IMR-90 (cell line): ENCODE measurements around the gene C10orf90.

ENCODE experiments used
- BHLHE40 ChIP-seq: fragments of 150-350 bp; IDR thresholded peaks from 2 replicates; pipeline ENCODE4 v1.6.1; 2016; ENCODE audit warnings: mild to moderate bottlenecking, low read depth, low read length
- CEBPB ChIP-seq: IDR thresholded peaks from 2 replicates; pipeline ENCODE4 v1.6.1; 2012; ENCODE audit warnings: low read depth, low read length, improper control_type of control experiment
- CHD1 ChIP-seq: IDR thresholded peaks from 2 replicates; pipeline ENCODE4 v1.6.1; 2012; ENCODE audit warnings: low read depth, low read length, improper control_type of control experiment
- CTCF ChIP-seq: conservative IDR thresholded peaks from 2 replicates; pipeline ENCODE4 v1.5.1; 2012; ENCODE audit warnings: mild to moderate bottlenecking, low read depth, low read length, improper control_type of control experiment
- MAFK ChIP-seq: IDR thresholded peaks from 2 replicates; pipeline ENCODE4 v1.6.1; 2012; ENCODE audit warnings: low read depth, low read length, improper control_type of control experiment
- MAZ ChIP-seq: IDR thresholded peaks from 2 replicates; pipeline ENCODE4 v1.6.1; 2012; ENCODE audit warnings: low read depth, mild to moderate bottlenecking, low read length, improper control_type of control experiment, moderate library complexity, borderline replicate concordance
- MXI1 ChIP-seq: IDR thresholded peaks from 2 replicates; pipeline ENCODE4 v1.6.1; 2012; ENCODE audit warnings: low read depth, mild to moderate bottlenecking, low read length, moderate library complexity, borderline replicate concordance
- NFE2L2 ChIP-seq: fragments of 150-350 bp; IDR thresholded peaks from 2 replicates; pipeline ENCODE4 v1.6.1; 2016; ENCODE audit warnings: low read depth, mild to moderate bottlenecking, low read length
- POLR2A ChIP-seq: IDR thresholded peaks from 2 replicates; pipeline ENCODE4 v1.6.1; 2012; ENCODE audit warnings: mild to moderate bottlenecking, low read depth, low read length
- RAD21 ChIP-seq: IDR thresholded peaks from 2 replicates; pipeline ENCODE4 v1.6.1; 2012; ENCODE audit warnings: low read length, improper control_type of control experiment
- RFX5 ChIP-seq: IDR thresholded peaks from 2 replicates; pipeline ENCODE4 v1.8.0; 2012; ENCODE audit warnings: low read depth, mild to moderate bottlenecking, low read length, moderate library complexity
- SMC3 ChIP-seq: fragments of 150-350 bp; IDR thresholded peaks from 2 replicates; pipeline ENCODE4 v1.6.1; 2016; ENCODE audit warnings: low read depth, mild to moderate bottlenecking, antibody characterized with exemption, low read length, moderate library complexity
- TF ChIP-seq, protein P1 (sequence below): fragments of 150-350 bp; IDR thresholded peaks from 2 replicates; pipeline ENCODE4 v1.6.1; 2017; ENCODE audit warnings: mild to moderate bottlenecking, antibody characterized with exemption, low read length, low read depth
- TF ChIP-seq, protein P2 (sequence below): fragments of 150-350 bp; IDR thresholded peaks from 2 replicates; pipeline ENCODE4 v1.6.1; 2016; ENCODE audit warnings: low read depth, mild to moderate bottlenecking, low read length, moderate library complexity, borderline replicate concordance

- TF ChIP-seq RAD21 = no peak
- TF ChIP-seq CTCF = no peak
- no peak for TF ChIP-seq SMC3
- TF ChIP-seq POLR2A = no peak
- TF ChIP-seq CEBPB = no peak
- TF ChIP-seq, protein P1, sequence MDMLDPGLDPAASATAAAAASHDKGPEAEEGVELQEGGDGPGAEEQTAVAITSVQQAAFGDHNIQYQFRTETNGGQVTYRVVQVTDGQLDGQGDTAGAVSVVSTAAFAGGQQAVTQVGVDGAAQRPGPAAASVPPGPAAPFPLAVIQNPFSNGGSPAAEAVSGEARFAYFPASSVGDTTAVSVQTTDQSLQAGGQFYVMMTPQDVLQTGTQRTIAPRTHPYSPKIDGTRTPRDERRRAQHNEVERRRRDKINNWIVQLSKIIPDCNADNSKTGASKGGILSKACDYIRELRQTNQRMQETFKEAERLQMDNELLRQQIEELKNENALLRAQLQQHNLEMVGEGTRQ = no peak
- TF ChIP-seq BHLHE40 = no peak
- no peak for TF ChIP-seq MAZ
- TF ChIP-seq MAFK = no peak
- TF ChIP-seq RFX5 = no peak
- TF ChIP-seq, protein P2, sequence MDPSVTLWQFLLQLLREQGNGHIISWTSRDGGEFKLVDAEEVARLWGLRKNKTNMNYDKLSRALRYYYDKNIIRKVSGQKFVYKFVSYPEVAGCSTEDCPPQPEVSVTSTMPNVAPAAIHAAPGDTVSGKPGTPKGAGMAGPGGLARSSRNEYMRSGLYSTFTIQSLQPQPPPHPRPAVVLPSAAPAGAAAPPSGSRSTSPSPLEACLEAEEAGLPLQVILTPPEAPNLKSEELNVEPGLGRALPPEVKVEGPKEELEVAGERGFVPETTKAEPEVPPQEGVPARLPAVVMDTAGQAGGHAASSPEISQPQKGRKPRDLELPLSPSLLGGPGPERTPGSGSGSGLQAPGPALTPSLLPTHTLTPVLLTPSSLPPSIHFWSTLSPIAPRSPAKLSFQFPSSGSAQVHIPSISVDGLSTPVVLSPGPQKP = no peak
- TF ChIP-seq MXI1 = no peak
- no peak for TF ChIP-seq CHD1
- no peak for TF ChIP-seq NFE2L2
Observed at GRCh38 chr10:126528315-126528835, 142.1 kb downstream of the C10orf90 start.
